Measurements from ENCODE around the gene VTI1B. TPM values are rescaled to one million over a fixed set of nuclear protein-coding genes. Genes with fewer than 3 reads are reported as not detected.

Gene VTI1B
- total RNA-seq, 5 donors from 2014 or later (not counting 1 experiment from before 2014, with no cell fraction given) = 41.6 to 66.9 (median 54.7) TPM

- no peak for ATAC-seq (replicated peaks in 1 of 4)
Measured at GRCh38 chr14:67690011-67690410, 15.6 kb upstream of the VTI1B start.

DNA sequence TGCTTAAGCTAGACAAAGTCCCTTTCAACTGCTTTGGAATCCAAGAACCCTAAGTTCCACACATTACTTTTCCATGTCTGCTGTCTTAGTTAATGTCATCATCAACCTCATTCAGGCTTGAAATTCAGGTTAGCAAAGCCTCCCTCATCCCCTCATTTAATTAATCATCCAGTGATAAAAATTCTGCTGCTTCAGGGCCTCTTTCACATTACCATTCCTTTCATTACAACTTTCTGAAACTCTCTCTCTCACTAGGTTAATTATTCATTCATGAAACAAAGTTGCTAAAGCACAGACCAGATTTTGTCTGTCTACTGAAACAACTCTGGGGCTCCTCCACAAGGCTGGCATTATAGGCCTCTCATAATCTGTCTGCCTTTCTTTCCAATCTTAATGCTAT, 9.4 kb upstream of the VTI1B start:
- Histone ChIP-seq H3K27ac (ENCODE audit: low read length) (no peak overlapping the region), H3K27me3 (replicated peaks in 1 of 2; ENCODE audit: control insufficient read depth in 2 of 2, extremely low read depth in 1 of 2, insufficient read depth in 2 of 2, low read length in 1 of 2) (no peaks in the 10 kb centered on the region), H3K9me3 (no peaks in the 10 kb centered on the region), H3K4me1 (ENCODE audit: control insufficient read depth in 1 of 2, extremely low read depth in 1 of 2, insufficient read depth in 2 of 2, low read length in 2 of 2) (no peaks in the 10 kb centered on the region), H3K4me3 (ENCODE audit: control insufficient read depth in 1 of 2, extremely low read depth in 1 of 2, low read length in 1 of 2) (no peak overlapping the region), H3K36me3 (ENCODE audit: control insufficient read depth in 2 of 2, extremely low read depth in 1 of 2, insufficient read depth in 1 of 2, low read length in 1 of 2) (peaks cover 6 to 52% of the 10 kb centered on the region in 2 donors)
- no peaks in the 10 kb centered on the region for H3K9me3 Mint-ChIP-seq
- H3K27me3 Mint-ChIP-seq = no peaks in the 10 kb centered on the region
- ChIA-PET POLR2A (no interaction called here), CTCF (interaction anchor here in 1 of 2 donors (1.0 to 1.1 kb wide), 2 partner anchors 12 to 17 kb away, joined by 3 read pairs; partner anchors contain the start of gene RDH11)
- H3K36me3 Mint-ChIP-seq = peaks cover 53% of the 10 kb centered on the region
- peak overlapping the region; percentile 2 to 29 for H3K27ac Mint-ChIP-seq
- DNase-seq = no peak
- no peak for ATAC-seq (replicated peaks in 1 of 4)
- peaks cover 6 to 18% (median 14%) of the 10 kb centered on the region in 3 donors for H3K4me1 Mint-ChIP-seq
- no peak overlapping the region for H3K4me3 Mint-ChIP-seq

More at GRCh38 chr14:67690011-67690410, 15.6 kb upstream of the VTI1B start:
- H3K4me3 ChIP-seq (ENCODE audit: control insufficient read depth in 1 of 2, extremely low read depth in 1 of 2, low read length in 1 of 2) = no peak overlapping the region
- H3K27ac Mint-ChIP-seq = no peak overlapping the region
- H3K36me3 ChIP-seq (ENCODE audit: control insufficient read depth in 2 of 2, extremely low read depth in 1 of 2, insufficient read depth in 1 of 2, low read length in 1 of 2) = peaks cover 3 to 55% of the 10 kb centered on the region in 2 donors
- no peak overlapping the region for H3K27ac ChIP-seq (ENCODE audit: low read length)
- H3K27me3 Mint-ChIP-seq = no peaks in the 10 kb centered on the region
- ChIA-PET POLR2A (no interaction called here), CTCF (no interaction called here)
- H3K4me3 Mint-ChIP-seq = no peak overlapping the region
- H3K9me3 Mint-ChIP-seq = no peaks in the 10 kb centered on the region
- peaks cover 8 to 22% (median 19%) of the 10 kb centered on the region in 3 donors for H3K4me1 Mint-ChIP-seq
- no peaks in the 10 kb centered on the region for H3K27me3 ChIP-seq (replicated peaks in 1 of 2; ENCODE audit: control insufficient read depth in 2 of 2, extremely low read depth in 1 of 2, insufficient read depth in 2 of 2, low read length in 1 of 2)
- no peak for DNase-seq
- H3K4me1 ChIP-seq (ENCODE audit: control insufficient read depth in 1 of 2, extremely low read depth in 1 of 2, insufficient read depth in 2 of 2, low read length in 2 of 2) = peaks cover 6 to 12% of the 10 kb centered on the region in 2 experiments
- peaks cover 58% of the 10 kb centered on the region for H3K36me3 Mint-ChIP-seq
- 100% methylated on average over 2 of the region's 4 CpGs for WGBS (ENCODE audit: insufficient coverage)
- H3K9me3 ChIP-seq = no peaks in the 10 kb centered on the region

DNA sequence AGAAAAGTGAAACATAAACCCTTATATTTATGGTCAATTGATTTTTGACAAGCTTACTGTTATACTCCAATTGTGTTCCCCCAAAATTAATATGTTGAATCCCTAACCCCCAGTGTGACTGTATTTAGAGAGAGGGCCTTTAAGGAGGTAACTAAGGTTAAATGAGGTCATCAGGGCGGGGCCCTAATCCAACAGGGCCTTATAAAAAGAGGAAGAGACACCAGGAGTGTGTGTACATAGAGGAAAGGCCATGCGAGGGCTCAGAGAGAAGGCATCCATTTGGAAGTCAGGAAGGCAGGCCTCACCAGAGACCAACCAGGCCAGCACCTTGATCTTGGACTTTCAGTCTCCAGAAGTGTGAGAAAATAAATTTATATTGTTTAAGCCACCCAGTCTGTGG, 6.5 kb upstream of the VTI1B start:
- WGBS (ENCODE audit: insufficient coverage) = 75% methylated on average over 2 of the region's 2 CpGs
- ChIA-PET POLR2A (interaction anchor here in 1 of 2 donors (1.3 kb wide), 1 partner anchor 15 kb away, joined by 3 read pairs; the partner anchor contains the start of gene RDH11), CTCF (no interaction called here)
- Mint-ChIP-seq H3K27ac (peak overlapping the region in 1 of 2 donors; percentile 30), H3K4me3 (no peak overlapping the region), H3K27me3 (no peaks in the 10 kb centered on the region), H3K4me1 (peaks cover 13 to 26% (median 22%) of the 10 kb centered on the region in 3 donors), H3K9me3 (no peaks in the 10 kb centered on the region), H3K36me3 (peaks cover 38% of the 10 kb centered on the region)
- Histone ChIP-seq H3K27ac (ENCODE audit: low read length) (no peak overlapping the region), H3K4me1 (ENCODE audit: control insufficient read depth in 1 of 2, extremely low read depth in 1 of 2, insufficient read depth in 2 of 2, low read length in 2 of 2) (no peaks in the 10 kb centered on the region), H3K4me3 (ENCODE audit: control insufficient read depth in 1 of 2, extremely low read depth in 1 of 2, low read length in 1 of 2) (no peak overlapping the region), H3K9me3 (no peaks in the 10 kb centered on the region), H3K36me3 (ENCODE audit: control insufficient read depth in 2 of 2, extremely low read depth in 1 of 2, insufficient read depth in 1 of 2, low read length in 1 of 2) (peaks cover 3 to 49% of the 10 kb centered on the region in 2 donors), H3K27me3 (replicated peaks in 1 of 2; ENCODE audit: control insufficient read depth in 2 of 2, extremely low read depth in 1 of 2, insufficient read depth in 2 of 2, low read length in 1 of 2) (no peaks in the 10 kb centered on the region)
- DNase-seq = peak in 1 of 35 experiments; percentile 17
- no peak for ATAC-seq (replicated peaks in 1 of 4)

- Mint-ChIP-seq H3K36me3 (peaks cover 31% of the 10 kb centered on the region), H3K4me3 (no peak overlapping the region), H3K27me3 (no peaks in the 10 kb centered on the region), H3K9me3 (no peaks in the 10 kb centered on the region), H3K27ac (peak overlapping the region in 1 of 2 donors; percentile 14), H3K4me1 (peaks cover 13 to 30% (median 25%) of the 10 kb centered on the region in 3 donors)
- no peak overlapping the region for H3K27ac ChIP-seq (ENCODE audit: low read length)
- POLR2A ChIA-PET = interaction anchor here in 1 of 2 donors (1.3 kb wide), 1 partner anchor 15 kb away, joined by 3 read pairs; the partner anchor contains the start of gene RDH11
- no peaks in the 10 kb centered on the region for H3K9me3 ChIP-seq
- 19% methylated on average over 2 of the region's 3 CpGs for WGBS (ENCODE audit: insufficient coverage)
- DNase-seq = no peak
- H3K27me3 ChIP-seq (replicated peaks in 1 of 2; ENCODE audit: control insufficient read depth in 2 of 2, extremely low read depth in 1 of 2, insufficient read depth in 2 of 2, low read length in 1 of 2) = no peaks in the 10 kb centered on the region
- peaks cover 3 to 45% of the 10 kb centered on the region in 2 donors for H3K36me3 ChIP-seq (ENCODE audit: control insufficient read depth in 2 of 2, extremely low read depth in 1 of 2, insufficient read depth in 1 of 2, low read length in 1 of 2)
- no peak overlapping the region for H3K4me3 ChIP-seq (ENCODE audit: control insufficient read depth in 1 of 2, extremely low read depth in 1 of 2, low read length in 1 of 2)
- ATAC-seq (replicated peaks in 1 of 4) = peak in 2 of 4 experiments; percentile 20 to 64
- H3K4me1 ChIP-seq (ENCODE audit: control insufficient read depth in 1 of 2, extremely low read depth in 1 of 2, insufficient read depth in 2 of 2, low read length in 2 of 2) = peaks cover 0 to 4% of the 10 kb centered on the region in 2 experiments
- CTCF ChIA-PET = interaction anchor here in 1 of 2 donors (0.6 kb wide), 1 partner anchor 19 kb away, joined by 5 read pairs; no protein-coding TSS in a partner anchor
Measured at GRCh38 chr14:67680121-67680602, 5.7 kb upstream of the VTI1B start.

GRCh38 chr14:67679006-67679405, 4.6 kb upstream of the VTI1B start:
- 88% methylated on average over 1 of the region's 2 CpGs for WGBS (ENCODE audit: insufficient coverage)
- DNase-seq (no peak), ATAC-seq (replicated peaks in 1 of 4) (no peak)
- ChIA-PET POLR2A (no interaction called here), CTCF (interaction anchor here (0.6 to 1.3 kb wide), 2 partner anchors 14 to 60 kb away, joined by 3 read pairs; no protein-coding TSS in a partner anchor)
- H3K9me3 Mint-ChIP-seq = no peaks in the 10 kb centered on the region
- Histone ChIP-seq H3K27ac (ENCODE audit: low read length) (no peak overlapping the region), H3K4me3 (ENCODE audit: control insufficient read depth in 1 of 2, extremely low read depth in 1 of 2, low read length in 1 of 2) (no peak overlapping the region), H3K9me3 (no peaks in the 10 kb centered on the region), H3K4me1 (ENCODE audit: control insufficient read depth in 1 of 2, extremely low read depth in 1 of 2, insufficient read depth in 2 of 2, low read length in 2 of 2) (peaks cover 0 to 8% of the 10 kb centered on the region in 2 experiments), H3K36me3 (ENCODE audit: control insufficient read depth in 2 of 2, extremely low read depth in 1 of 2, insufficient read depth in 1 of 2, low read length in 1 of 2) (peaks cover 3 to 41% of the 10 kb centered on the region in 2 donors), H3K27me3 (replicated peaks in 1 of 2; ENCODE audit: control insufficient read depth in 2 of 2, extremely low read depth in 1 of 2, insufficient read depth in 2 of 2, low read length in 1 of 2) (no peaks in the 10 kb centered on the region)
- H3K27me3 Mint-ChIP-seq = no peaks in the 10 kb centered on the region
- H3K36me3 Mint-ChIP-seq = peaks cover 24% of the 10 kb centered on the region
- H3K4me3 Mint-ChIP-seq = no peak overlapping the region
- H3K27ac Mint-ChIP-seq = no peak overlapping the region
- peaks cover 13 to 30% (median 25%) of the 10 kb centered on the region in 3 donors for H3K4me1 Mint-ChIP-seq

DNA sequence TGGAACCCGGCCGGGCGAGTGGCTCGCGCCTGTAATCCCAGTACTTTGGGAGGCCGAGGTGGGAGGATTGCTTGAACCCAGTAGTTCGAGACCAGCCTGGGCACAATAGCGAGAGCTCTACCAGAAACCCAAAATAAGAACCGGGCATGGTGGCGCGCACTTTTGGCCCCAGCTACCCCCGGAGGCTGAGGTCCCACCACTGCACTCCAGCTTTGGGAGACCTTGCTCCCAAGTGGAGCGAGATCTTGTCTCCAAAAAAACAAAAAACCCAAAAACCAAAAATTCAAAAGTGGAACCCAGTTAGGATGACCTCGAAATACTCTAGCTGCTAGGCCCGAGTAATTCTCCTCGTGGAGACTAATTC, 769 bp upstream of the VTI1B start:
- H3K9me3 Mint-ChIP-seq = no peaks in the 10 kb centered on the region

More for the DNA sequence above, 769 bp upstream of the VTI1B start:
- Histone ChIP-seq H3K36me3 (ENCODE audit: control insufficient read depth in 2 of 2, extremely low read depth in 1 of 2, insufficient read depth in 1 of 2, low read length in 1 of 2) (peaks cover 3 to 14% of the 10 kb centered on the region in 2 donors), H3K9me3 (no peaks in the 10 kb centered on the region), H3K4me1 (ENCODE audit: control insufficient read depth in 1 of 2, extremely low read depth in 1 of 2, insufficient read depth in 2 of 2, low read length in 2 of 2) (peaks cover 8 to 31% of the 10 kb centered on the region in 2 experiments), H3K27me3 (replicated peaks in 1 of 2; ENCODE audit: control insufficient read depth in 2 of 2, extremely low read depth in 1 of 2, insufficient read depth in 2 of 2, low read length in 1 of 2) (no peaks in the 10 kb centered on the region), H3K4me3 (ENCODE audit: control insufficient read depth in 1 of 2, extremely low read depth in 1 of 2, low read length in 1 of 2) (peak overlapping the region; percentile 65 to 69), H3K27ac (ENCODE audit: low read length) (peak overlapping the region; percentile 95)
- Mint-ChIP-seq H3K27ac (peak overlapping the region; percentile 88 to 93), H3K4me3 (peak overlapping the region; percentile 87 to 88 (median 87)), H3K36me3 (peaks cover 7% of the 10 kb centered on the region), H3K4me1 (peaks cover 40 to 52% (median 45%) of the 10 kb centered on the region in 3 donors), H3K27me3 (no peaks in the 10 kb centered on the region)
- ATAC-seq (replicated peaks in 1 of 4) = peak in 1 of 4 experiments; percentile 1
- WGBS (ENCODE audit: insufficient coverage) = 40% methylated on average over 13 of the region's 16 CpGs
- CTCF ChIA-PET = interaction anchor here in 1 of 2 donors (0.9 to 1.5 kb wide), 3 partner anchors 18 to 29 kb away, joined by 3 to 4 read pairs (median 4); no protein-coding TSS in a partner anchor
- DNase-seq = no peak
- POLR2A ChIA-PET = interaction anchor here in 1 of 2 donors (1.1 kb wide), 1 partner anchor 20 kb away, joined by 5 read pairs; the partner anchor contains the start of gene RDH11

Measured in T-cell (primary cell).